K562 (cell line): ENCODE data around the gene CCDC137. TPM values are rescaled to one million over a fixed set of nuclear protein-coding genes. Genes with fewer than 3 reads are reported as not detected.
A peak's percentile ranks its signal among the peaks of the same experiment; 100 is the strongest.

Experiments used
- ARHGAP35 ChIP-seq: fragments of 450-650 bp; IDR thresholded peaks from 2 replicates; pipeline ENCODE4 v1.6.1; 2018; ENCODE audit not compliant: partially characterized antibody
- C11orf30 ChIP-seq: fragments of 450-650 bp; IDR thresholded peaks from 2 replicates; pipeline ENCODE4 v1.6.1; 2016; ENCODE audit warnings: low read depth, mild to moderate bottlenecking
- CBFA2T2 ChIP-seq: fragments of 450-650 bp; conservative IDR thresholded peaks from 2 replicates; pipeline ENCODE4 v1.6.1; 2017; ENCODE audit warnings: mild to moderate bottlenecking
- CREB1 ChIP-seq, 2 experiments: sonication (generic) in 1 of 2; formaldehyde crosslinking in 1 of 2; IDR thresholded peaks; 2 replicates each; pipeline versions ENCODE4 v1.6.1 to v1.8.0; 2012 to 2022; ENCODE audit warnings: inconsistent platforms in 1 of 2, mild to moderate bottlenecking in 1 of 2, missing genetic modification reagents in 1 of 2, moderate library complexity in 1 of 2
- ELF1 ChIP-seq: fragments of 200-800 bp; sonication (Bioruptor generic); IDR thresholded peaks from 2 replicates; pipeline ENCODE4 v1.6.1; 2016; ENCODE audit warnings: missing genetic modification characterization, missing compliant biosample characterization
- ELK1 ChIP-seq: sonication (generic); formaldehyde crosslinking; IDR thresholded peaks from 2 replicates; pipeline ENCODE4 v1.8.1; 2022; ENCODE audit warnings: missing genetic modification reagents
- FOXO4 ChIP-seq: fragments of 450-650 bp; formaldehyde crosslinking; IDR thresholded peaks from 2 replicates; pipeline ENCODE4 v1.4.0; 2020; ENCODE audit warnings: mild to moderate bottlenecking, moderate library complexity
- IFI16 ChIP-seq: fragments of 250-450 bp; sonication (Bioruptor Pico); IDR thresholded peaks from 2 replicates; pipeline ENCODE4 v2.1.2; 2022; ENCODE audit warnings: mild to moderate bottlenecking, inconsistent platforms
- LARP7 ChIP-seq: fragments of 450-650 bp; IDR thresholded peaks from 2 replicates; pipeline ENCODE4 v1.6.1; 2016
- MAFG ChIP-seq: fragments of 450-650 bp; conservative IDR thresholded peaks from 2 replicates; pipeline ENCODE4 v1.6.1; 2016; ENCODE audit warnings: missing genetic modification characterization, missing compliant biosample characterization
- MAFK ChIP-seq: IDR thresholded peaks from 2 replicates; pipeline ENCODE4 v1.6.1; 2011; ENCODE audit warnings: low read length, improper control_type of control experiment
- MIER1 ChIP-seq: fragments of 450-650 bp; IDR thresholded peaks from 2 replicates; pipeline ENCODE4 v1.6.1; 2016; ENCODE audit warnings: antibody characterized with exemption, mild to moderate bottlenecking, low read depth
- MTA2 ChIP-seq: fragments of 450-650 bp; IDR thresholded peaks from 2 replicates; pipeline ENCODE4 v1.6.1; 2016; ENCODE audit warnings: low read depth
- MYC ChIP-seq, 2 experiments: fragments of 250-450 bp in 1 of 2; sonication (Bioruptor Pico) in 1 of 2; IDR thresholded peaks; 2 replicates each; pipeline versions ENCODE4 v1.5.1 to v1.6.1; 2012 to 2021; ENCODE audit warnings: low read depth in 2 of 2, borderline replicate concordance in 1 of 2, improper control_type of control experiment in 1 of 2, low read length in 1 of 2, mild to moderate bottlenecking in 1 of 2, moderate library complexity in 1 of 2
- PTRF ChIP-seq: fragments of 450-650 bp; IDR thresholded peaks from 2 replicates; pipeline ENCODE4 v1.6.1; 2016; ENCODE audit warnings: mild to moderate bottlenecking, missing genetic modification characterization, missing compliant biosample characterization
- RBM25 ChIP-seq: fragments of 200-400 bp; formaldehyde crosslinking; IDR thresholded peaks from 2 replicates; pipeline ENCODE4 v1.6.1; 2018; ENCODE audit warnings: low read length, low read depth, moderate library complexity; ENCODE audit not compliant: severe bottlenecking
- SAP30 ChIP-seq: fragments of 200-600 bp; sonication (generic); IDR thresholded peaks from 2 replicates; pipeline ENCODE4 v1.6.1; 2012; ENCODE audit warnings: borderline replicate concordance, low read depth, mild to moderate bottlenecking, moderate library complexity, low read length, control low read depth, inconsistent platforms; ENCODE audit not compliant: insufficient read depth, poor library complexity, severe bottlenecking
- SMARCA4 ChIP-seq: fragments of 450-650 bp; IDR thresholded peaks from 2 replicates; pipeline ENCODE4 v1.6.1; 2016
- SMARCE1 ChIP-seq: fragments of 450-650 bp; IDR thresholded peaks from 2 replicates; pipeline ENCODE4 v1.7.1; 2016; ENCODE audit warnings: mild to moderate bottlenecking
- SP1 ChIP-seq: sonication (generic); formaldehyde crosslinking; IDR thresholded peaks from 2 replicates; pipeline ENCODE4 v1.8.1; 2022; ENCODE audit warnings: mild to moderate bottlenecking, missing genetic modification reagents
- ZNF79 ChIP-seq: fragments of 250-450 bp; sonication (Bioruptor Pico); IDR thresholded peaks from 2 replicates; pipeline ENCODE4 v1.4.0; 2020; ENCODE audit warnings: low read depth, mild to moderate bottlenecking, moderate library complexity
- polyA plus RNA-seq, 8 experiments: library from polyadenylated mRNA; depleted of rRNA in 4 of 8; stranded (reverse) in 5 of 8; unstranded in 3 of 8; fragments of >200 nt; fragmentation: Nextera tagmentation in 2 of 8; fragmentation: Illumina TruSeq in 1 of 8; extraction: Ambion mirVana in 2 of 8; extraction: Trizol in 1 of 8; gene quantifications; 2 replicates each; pipeline versions ENCODE4 v1.2.1 to v1.2.3, GENCODE V29; 2011 to 2014; ENCODE audit warnings: inconsistent platforms in 1 of 8, missing spikeins in 1 of 8
- total RNA-seq, 7 experiments: library from RNA; depleted of rRNA in 6 of 7; stranded (reverse); fragments of >200 nt in 6 of 7; fragmentation: Illumina TruSeq in 2 of 7; extraction: Trizol in 2 of 7; gene quantifications; 2 replicates each; pipeline versions ENCODE4 v1.2.1 to v1.2.3, GENCODE V29; 2011 to 2021; ENCODE audit warnings: low replicate concordance in 1 of 7
- TF ChIP-seq, protein P1 (sequence below): fragments of 450-650 bp; IDR thresholded peaks from 2 replicates; pipeline ENCODE4 v1.6.1; 2016
- TF ChIP-seq, protein P2 (sequence below), 2 experiments: fragments of 450-650 bp; IDR thresholded peaks; 2 replicates each; pipeline ENCODE4 v1.6.1; 2016

The CCDC137 gene
- total and polyA plus RNA-seq, 9 of the 15 experiments (the other 6 are each of a cell fraction or from before 2014, with no cell fraction given), result 2.3 to 68.1 (median 38.3) TPM

DNA sequence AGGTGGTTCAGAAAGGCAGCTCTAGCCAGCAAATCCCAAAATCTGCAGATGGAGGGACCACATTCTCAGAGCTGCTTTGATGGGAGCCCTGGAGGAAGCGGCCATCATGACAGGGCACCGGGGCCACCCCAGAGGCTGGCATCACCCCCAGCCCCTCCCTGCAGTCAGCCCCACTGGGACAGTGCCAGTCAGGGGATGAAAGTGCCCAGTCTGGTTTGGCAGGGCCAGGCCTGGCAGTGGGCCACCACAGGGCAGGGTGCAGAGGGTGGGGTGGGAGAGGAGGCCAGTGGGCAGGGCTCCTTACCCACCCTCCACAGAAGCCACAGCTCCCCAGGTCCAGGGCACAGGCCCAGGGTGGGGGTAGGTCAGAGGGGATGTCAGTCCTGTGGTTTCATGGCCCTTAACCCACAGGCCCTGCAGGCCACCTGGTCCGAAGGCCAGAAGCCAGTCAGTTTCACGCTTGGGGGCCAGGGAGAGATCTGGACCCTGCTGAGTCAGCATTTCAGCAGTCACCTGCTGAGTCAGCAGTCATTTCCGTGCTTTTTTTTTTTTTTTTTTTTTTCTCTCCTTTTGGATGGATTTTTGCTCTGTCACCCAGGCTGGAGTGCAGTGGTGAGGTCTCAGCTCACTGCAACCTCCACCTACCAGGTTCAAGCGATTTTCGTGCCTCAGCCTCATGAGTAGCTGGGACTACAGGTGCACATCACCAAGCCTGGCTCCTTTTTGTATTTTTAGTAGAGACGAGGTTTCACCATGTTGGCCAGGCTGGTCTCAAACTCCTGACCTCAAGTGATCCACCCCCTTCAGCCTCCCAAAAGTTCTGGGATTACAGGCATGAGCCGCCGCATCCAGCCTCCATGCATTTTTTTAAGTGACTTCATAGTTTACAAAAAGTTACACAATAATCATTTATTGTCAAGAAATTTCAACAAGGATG, 55.9 kb downstream of the CCDC137 start (continued):
- 0 out of 2 replicates have a peak, but pooled peaks have one; percentile 21 for TF ChIP-seq ELF1
- peak; percentile 100 for TF ChIP-seq C11orf30
- no peak for TF ChIP-seq ARHGAP35
- 0 out of 2 replicates have a peak, but pooled peaks have one; percentile 10 for TF ChIP-seq MYC (IDR thresholded peaks at IDR 0.05; ENCODE audit: low read depth, low read length)
- TF ChIP-seq MYC (CRISPR knock-in tag; IDR thresholded peaks at IDR 0.05; ENCODE audit: borderline replicate concordance, low read depth), result no peak
- TF ChIP-seq MAFG (tag), result peak; percentile 100
- no peak for TF ChIP-seq CREB1 (IDR thresholded peaks at IDR 0.05)
- peak; percentile 22; the same call in 1 of the 2 replicates for TF ChIP-seq CREB1 (CRISPR knock-in tag; IDR thresholded peaks at IDR 0.05)
- peak; percentile 33; the same call in 1 of the 2 replicates for TF ChIP-seq CBFA2T2
- 0 out of 2 replicates have a peak, but pooled peaks have one; percentile 27 for TF ChIP-seq LARP7
- TF ChIP-seq MAFK, result peak; percentile 100
- TF ChIP-seq, protein P1, sequence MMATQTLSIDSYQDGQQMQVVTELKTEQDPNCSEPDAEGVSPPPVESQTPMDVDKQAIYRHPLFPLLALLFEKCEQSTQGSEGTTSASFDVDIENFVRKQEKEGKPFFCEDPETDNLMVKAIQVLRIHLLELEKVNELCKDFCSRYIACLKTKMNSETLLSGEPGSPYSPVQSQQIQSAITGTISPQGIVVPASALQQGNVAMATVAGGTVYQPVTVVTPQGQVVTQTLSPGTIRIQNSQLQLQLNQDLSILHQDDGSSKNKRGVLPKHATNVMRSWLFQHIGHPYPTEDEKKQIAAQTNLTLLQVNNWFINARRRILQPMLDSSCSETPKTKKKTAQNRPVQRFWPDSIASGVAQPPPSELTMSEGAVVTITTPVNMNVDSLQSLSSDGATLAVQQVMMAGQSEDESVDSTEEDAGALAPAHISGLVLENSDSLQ, result peak; percentile 53
- TF ChIP-seq, protein P2, sequence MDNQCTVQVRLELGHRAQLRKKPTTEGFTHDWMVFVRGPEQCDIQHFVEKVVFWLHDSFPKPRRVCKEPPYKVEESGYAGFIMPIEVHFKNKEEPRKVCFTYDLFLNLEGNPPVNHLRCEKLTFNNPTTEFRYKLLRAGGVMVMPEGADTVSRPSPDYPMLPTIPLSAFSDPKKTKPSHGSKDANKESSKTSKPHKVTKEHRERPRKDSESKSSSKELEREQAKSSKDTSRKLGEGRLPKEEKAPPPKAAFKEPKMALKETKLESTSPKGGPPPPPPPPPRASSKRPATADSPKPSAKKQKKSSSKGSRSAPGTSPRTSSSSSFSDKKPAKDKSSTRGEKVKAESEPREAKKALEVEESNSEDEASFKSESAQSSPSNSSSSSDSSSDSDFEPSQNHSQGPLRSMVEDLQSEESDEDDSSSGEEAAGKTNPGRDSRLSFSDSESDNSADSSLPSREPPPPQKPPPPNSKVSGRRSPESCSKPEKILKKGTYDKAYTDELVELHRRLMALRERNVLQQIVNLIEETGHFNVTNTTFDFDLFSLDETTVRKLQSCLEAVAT (IDR thresholded peaks at IDR 0.05), result 0 out of 4 replicates have a peak, but pooled peaks of 1 of the 2 experiments have one; percentile 25
- no peak for TF ChIP-seq SP1 (CRISPR knock-in tag)
- TF ChIP-seq PTRF (tag), result no peak
- TF ChIP-seq MIER1, result peak; percentile 34; the same call in 1 of the 2 replicates
- no peak for TF ChIP-seq ELK1 (CRISPR knock-in tag)
- peak; percentile 77 for TF ChIP-seq SMARCA4
- peak; percentile 71 for TF ChIP-seq SMARCE1
- 0 out of 2 replicates have a peak, but pooled peaks have one; percentile 18 for TF ChIP-seq MTA2
- no peak for TF ChIP-seq FOXO4
- TF ChIP-seq ZNF79 (CRISPR knock-in tag), result no peak
- no peak for TF ChIP-seq IFI16 (CRISPR knock-in tag)
- TF ChIP-seq RBM25, result no peak
- TF ChIP-seq SAP30, result no peak
